HG03103 (cell line): ENCODE results near the gene ANAPC10.

Experiments used
- ATAC-seq: cut with Tn5 transposase; IDR thresholded peaks from one replicate; pipeline ENCODE4 v1.9.1; 2021; ENCODE audit warnings: low read depth; ENCODE audit not compliant: unreplicated experiment

The ANAPC10 gene

DNA sequence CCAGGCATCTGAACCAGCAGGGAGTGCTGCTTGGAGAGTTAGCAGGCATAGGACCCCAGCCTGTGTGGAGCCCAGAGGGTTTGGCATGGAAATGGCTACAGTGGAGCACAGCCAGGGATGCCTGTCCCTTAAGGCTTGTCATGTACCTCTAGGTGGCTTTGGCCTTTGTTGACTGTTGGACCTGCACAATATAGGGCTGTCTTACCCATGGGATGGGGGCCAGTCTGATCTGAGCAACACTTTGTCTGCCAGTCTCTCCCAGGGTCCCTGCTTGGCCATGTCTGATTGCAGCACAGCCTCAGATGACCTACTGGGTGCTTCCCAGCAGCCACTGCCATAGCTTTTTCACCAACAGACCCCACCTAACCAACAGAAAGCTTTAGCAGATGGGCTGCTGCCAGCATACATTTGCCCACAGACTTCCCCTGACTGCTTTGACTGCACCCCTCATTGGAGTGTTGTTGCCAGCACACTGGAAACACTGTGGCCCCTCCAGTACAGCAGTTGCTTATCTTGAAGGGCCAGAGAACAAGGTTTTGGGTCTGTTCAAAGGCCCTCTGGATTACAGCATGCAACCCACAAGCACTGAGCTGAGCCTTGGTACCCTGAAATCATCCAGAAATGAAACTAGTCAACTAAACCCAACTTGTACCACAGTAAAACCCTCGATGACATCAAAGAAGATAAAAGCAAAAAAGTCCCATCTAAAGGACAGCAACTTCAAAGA, 22.1 kb downstream of the ANAPC10 start:
- no peak for ATAC-seq

DNA sequence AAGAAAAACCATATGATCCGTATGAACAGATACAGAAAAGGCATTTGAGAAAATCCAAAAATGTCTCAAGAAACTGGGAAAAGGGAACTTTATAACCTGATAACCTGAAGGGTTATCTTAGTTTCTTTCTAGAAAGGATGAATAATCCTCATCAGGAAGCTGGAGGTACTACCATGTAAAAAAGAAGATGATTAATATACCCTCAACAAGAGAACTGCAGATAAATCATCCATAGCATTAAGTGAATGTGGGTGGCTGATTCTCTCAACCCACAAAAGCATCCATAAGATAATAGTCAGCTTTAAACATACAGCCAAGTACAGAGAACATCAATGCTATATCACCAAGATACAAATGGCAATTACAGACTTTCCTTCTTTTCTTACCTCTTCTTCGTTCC, 26.4 kb downstream of the ANAPC10 start:
- no peak for ATAC-seq

GRCh38 chr4:145069361-145069760, 28.6 kb downstream of the ANAPC10 start:
- ATAC-seq: no peak

GRCh38 chr4:145066063-145066501, 31.9 kb downstream of the ANAPC10 start:
- no peak for ATAC-seq

GRCh38 chr4:145061318-145061920, 36.6 kb downstream of the ANAPC10 start:
- ATAC-seq: peak; percentile 79

DNA sequence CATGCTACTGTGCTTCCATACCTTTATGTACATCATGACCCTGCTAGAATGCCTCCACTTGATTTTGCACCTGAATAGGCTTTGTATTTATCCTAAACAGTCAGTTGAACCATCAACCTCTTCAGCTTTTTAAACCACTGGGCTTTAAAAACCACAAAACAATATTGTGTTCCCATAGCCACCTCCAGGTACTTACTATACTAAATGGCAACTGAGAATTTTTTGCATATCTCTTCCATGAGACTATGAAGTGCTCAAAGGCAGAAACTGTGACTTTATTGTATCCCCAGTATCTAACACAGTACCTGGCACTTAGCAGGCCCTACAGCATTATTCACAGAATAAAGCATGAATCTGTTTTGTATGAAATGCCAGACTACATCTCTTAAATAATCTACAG, 39.7 kb downstream of the ANAPC10 start:
- ATAC-seq: no peak

- no peak for ATAC-seq
These were observed 41.5 kb downstream of the ANAPC10 start for GRCh38 chr4:145056325-145057130.

DNA sequence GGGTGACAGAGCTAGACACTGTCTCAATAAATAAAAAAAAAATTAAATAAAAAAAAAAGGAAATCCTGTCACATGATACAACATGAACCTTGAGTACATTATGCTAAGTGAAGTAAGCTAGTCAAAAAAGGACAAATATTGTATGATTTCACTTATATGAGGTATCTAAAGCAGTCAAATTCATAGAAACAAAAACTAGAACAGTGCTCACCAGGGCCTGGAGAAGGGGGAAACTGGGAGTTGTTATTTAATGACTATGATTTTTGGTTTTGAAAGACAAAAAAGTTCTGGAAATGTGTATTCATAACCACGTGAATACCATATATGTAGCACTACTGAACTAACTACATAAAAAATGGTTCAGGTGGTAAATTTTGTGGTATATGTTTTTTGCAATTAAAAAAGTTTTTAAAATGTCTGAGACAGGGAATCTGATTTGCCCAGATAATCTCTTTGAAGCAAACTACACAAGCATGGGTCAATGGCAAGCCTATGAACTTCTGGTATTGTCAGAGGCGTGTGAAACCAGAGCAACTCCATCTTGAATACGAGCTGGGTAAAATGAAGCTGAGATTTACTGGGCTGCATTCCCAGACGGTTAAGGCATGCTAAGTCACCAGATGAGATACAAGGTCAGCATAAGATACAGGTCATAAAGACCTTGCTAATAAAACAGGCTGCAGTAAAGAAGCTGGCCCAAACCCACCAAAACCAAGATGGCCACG, 42.3 kb downstream of the ANAPC10 start:
- no peak for ATAC-seq

GRCh38 chr4:145049241-145049640, 48.8 kb downstream of the ANAPC10 start:
- ATAC-seq: no peak

DNA sequence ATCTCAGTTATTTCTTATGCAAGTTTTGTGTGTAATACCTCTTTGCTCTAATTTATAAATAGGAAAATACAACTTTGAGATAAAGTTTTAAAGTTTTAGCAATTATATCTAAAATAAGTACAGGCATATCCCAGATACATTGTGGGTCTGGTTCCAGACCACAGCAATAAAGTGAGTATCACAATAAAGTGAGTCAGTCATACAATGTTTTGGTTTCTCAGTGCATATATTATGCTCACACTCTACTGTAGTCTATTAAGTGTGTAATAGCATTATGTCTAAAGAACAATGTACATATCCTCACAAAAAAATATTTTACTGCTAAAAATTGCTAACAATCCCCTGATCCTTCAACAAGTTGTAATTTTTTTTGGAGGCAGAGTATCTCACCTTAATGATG, 49.2 kb downstream of the ANAPC10 start:
- ATAC-seq: no peak

DNA sequence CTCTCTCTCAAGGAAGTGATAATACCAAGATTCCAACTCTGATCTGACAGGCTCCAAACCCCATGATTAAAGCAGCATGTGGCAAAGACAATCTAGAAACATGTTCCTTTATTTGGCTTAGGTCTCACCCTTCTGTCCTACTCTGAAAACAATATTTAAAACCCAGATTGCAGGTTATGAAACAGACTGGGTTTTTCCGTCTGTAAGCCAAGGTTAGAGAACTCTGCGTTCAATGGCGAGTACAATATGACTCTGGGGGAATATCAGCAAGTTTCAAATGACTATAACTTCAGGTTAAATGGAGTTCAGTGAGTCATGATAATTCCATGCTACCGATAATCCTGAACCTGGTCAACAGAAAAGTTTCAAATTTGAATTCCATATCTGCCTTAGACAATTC, 50.8 kb downstream of the ANAPC10 start:
- no peak for ATAC-seq

- peak; percentile 38 for ATAC-seq
These were observed 52.8 kb downstream of the ANAPC10 start for GRCh38 chr4:145045180-145045579.

GRCh38 chr4:145044341-145044740, 53.7 kb downstream of the ANAPC10 start:
- ATAC-seq: no peak

- no peak for ATAC-seq
These were observed 54.7 kb downstream of the ANAPC10 start for GRCh38 chr4:145043306-145043705.

GRCh38 chr4:145042601-145043285, 55.3 kb downstream of the ANAPC10 start:
- ATAC-seq: no peak

DNA sequence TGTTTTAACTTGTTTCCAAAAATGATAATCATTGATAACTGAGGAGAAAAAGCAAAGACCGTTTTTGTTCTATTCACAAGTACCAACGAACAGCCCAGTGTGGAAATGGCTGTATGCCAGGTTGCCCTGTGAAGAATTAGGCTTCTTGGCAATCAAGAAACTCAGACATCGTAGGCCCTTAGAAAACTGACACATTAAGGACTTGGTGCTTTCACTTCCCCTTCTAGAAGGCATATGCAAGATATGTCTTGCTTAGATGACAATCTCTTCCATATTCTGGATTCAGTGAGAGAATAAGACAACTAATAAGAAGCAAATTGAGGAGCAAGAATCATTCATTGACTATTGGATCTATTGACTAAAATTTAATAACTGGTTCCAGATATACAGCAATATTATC, 56.6 kb downstream of the ANAPC10 start:
- peak; percentile 93 for ATAC-seq

GRCh38 chr4:145035494-145036136, 62.4 kb downstream of the ANAPC10 start:
- ATAC-seq: no peak

GRCh38 chr4:145034727-145035211, 63.2 kb downstream of the ANAPC10 start:
- no peak for ATAC-seq

DNA sequence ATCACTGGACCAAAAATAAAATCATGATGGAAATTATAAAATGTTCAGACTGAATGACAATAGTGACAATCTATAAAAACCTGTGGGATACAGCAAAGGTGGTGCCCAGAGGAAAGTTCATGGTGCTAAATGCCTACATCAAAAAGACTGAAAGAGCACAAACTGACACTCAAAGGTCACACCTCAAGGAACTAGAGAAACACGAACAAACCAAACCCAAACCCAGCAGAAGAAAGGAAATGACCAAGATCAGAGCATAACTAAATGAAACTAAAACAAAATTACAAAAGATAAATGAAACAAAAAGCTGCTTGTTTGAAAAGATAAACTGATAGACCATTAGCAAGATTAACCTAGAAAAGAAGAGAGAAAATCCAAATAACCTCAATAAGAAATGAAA, 78.7 kb downstream of the ANAPC10 start:
- ATAC-seq: no peak

DNA sequence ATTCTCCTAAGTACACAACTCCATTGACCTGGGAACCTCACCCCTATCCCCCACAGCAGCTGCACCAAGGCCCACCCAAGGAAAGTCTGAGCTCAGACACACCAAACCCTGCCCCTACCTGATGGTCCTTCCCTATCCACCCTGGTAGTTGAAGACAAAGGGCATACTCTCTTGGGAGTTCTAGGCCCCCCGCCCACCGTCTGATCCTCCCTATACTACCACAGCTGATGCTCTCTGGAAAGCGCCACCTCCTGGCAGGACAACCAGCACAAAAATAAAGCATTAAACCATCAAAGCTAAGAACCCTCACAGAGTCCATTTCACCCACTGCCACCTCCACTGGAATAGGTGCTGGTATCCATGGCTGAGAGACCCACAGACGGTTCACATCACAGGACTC, 83.6 kb downstream of the ANAPC10 start:
- ATAC-seq: no peak
